NB4 (cell line): ENCODE measurements around the gene MMP23B.
A peak's percentile ranks its signal among the peaks of the same experiment; 100 is the strongest.

Experiments used
- DNase-seq: peaks from one replicate; pipeline ENCODE4 v3.0.0; 2010; ENCODE audit warnings: low read depth
- H3K4me3 ChIP-seq: one replicate; pipeline ENCODE4 v1.5.1; 2011; ENCODE audit warnings: mild to moderate bottlenecking, low read depth, low read length, moderate library complexity
- CTCF ChIP-seq: IDR thresholded peaks from one replicate; pipeline ENCODE4 v1.5.1; 2012; ENCODE audit warnings: low read depth, low read length
- MAX ChIP-seq: IDR thresholded peaks from 2 replicates; pipeline ENCODE4 v1.6.1; 2011; ENCODE audit warnings: low read depth, low read length
- MYC ChIP-seq: IDR thresholded peaks from 2 replicates; pipeline ENCODE4 v1.6.1; 2011; ENCODE audit warnings: low read depth, low read length
- POLR2A ChIP-seq: IDR thresholded peaks from 2 replicates; pipeline ENCODE4 v1.6.1; 2011; ENCODE audit warnings: mild to moderate bottlenecking; ENCODE audit not compliant: insufficient read length; ENCODE audit errors: extremely low read depth

MMP23B gene

GRCh38 chr1:1619917-1620361, 12.0 kb upstream of the MMP23B start:
- TF ChIP-seq MYC (no peak), POLR2A (no peak), MAX (0 out of 2 replicates have a peak, but pooled peaks have one; percentile 11), CTCF (peak; percentile 54)
- DNase-seq: peak; percentile 42

GRCh38 chr1:1620433-1621139, 11.4 kb upstream of the MMP23B start:
- no peak overlapping the region for H3K4me3 ChIP-seq
- no peak for DNase-seq
- TF ChIP-seq POLR2A: no peak
- no peak for TF ChIP-seq CTCF
- no peak for TF ChIP-seq MAX
- no peak for TF ChIP-seq MYC

More at GRCh38 chr1:1619917-1620361, 12.0 kb upstream of the MMP23B start:
- H3K4me3 ChIP-seq: no peak overlapping the region

- TF ChIP-seq MAX (no peak), POLR2A (no peak), CTCF (no peak), MYC (no peak)
- no peak for DNase-seq
- no peak overlapping the region for H3K4me3 ChIP-seq
These were observed 10.6 kb upstream of the MMP23B start for GRCh38 chr1:1621173-1622009.

GRCh38 chr1:1622010-1622787, 9.8 kb upstream of the MMP23B start:
- no peak for DNase-seq
- H3K4me3 ChIP-seq: no peak overlapping the region
- TF ChIP-seq MAX (no peak), CTCF (no peak), POLR2A (no peak), MYC (no peak)

GRCh38 chr1:1622788-1623094, 9.2 kb upstream of the MMP23B start:
- no peak for TF ChIP-seq CTCF
- no peak for TF ChIP-seq MAX
- no peak for TF ChIP-seq POLR2A
- TF ChIP-seq MYC: no peak
- H3K4me3 ChIP-seq: no peak overlapping the region
- no peak for DNase-seq
